ENCODE data around the gene RNH1.

RNH1 gene

GRCh38 chr11:497565-498296 is 9.3 kb downstream of the RNH1 start:
- DNase-seq: no peak

DNA sequence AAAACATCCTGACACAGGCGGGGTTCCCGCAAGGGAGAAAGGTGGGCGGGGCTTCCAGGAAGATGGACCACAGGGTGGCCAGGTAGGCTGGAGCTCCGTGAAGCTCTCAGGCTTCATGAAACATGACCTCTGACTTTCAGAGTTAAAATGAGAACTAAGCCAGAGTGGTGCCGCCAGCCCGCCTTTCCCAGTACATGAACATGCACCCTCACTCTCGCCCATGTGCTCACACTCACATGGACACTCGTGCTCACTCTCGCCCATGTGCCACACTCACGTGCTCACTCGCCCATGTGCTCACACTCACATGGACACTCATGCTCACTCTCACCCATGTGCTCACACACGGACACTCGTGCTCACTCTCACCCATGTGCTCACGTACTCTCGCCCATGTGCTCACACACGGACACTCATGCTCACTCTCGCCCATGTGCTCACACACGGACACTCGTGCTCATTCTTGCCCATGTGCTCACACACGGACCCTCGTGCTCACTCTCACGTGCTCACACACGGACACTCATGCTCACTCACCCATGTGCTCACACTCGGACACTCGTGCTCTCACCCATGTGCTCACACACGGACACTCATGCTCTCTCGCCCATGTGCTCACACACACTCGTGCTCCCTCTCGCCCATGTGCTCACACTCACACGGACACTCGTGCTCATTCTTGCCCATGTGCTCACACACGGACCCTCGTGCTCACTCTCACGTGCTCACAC is 10.0 kb downstream of the RNH1 start:
- no peak for DNase-seq

DNA sequence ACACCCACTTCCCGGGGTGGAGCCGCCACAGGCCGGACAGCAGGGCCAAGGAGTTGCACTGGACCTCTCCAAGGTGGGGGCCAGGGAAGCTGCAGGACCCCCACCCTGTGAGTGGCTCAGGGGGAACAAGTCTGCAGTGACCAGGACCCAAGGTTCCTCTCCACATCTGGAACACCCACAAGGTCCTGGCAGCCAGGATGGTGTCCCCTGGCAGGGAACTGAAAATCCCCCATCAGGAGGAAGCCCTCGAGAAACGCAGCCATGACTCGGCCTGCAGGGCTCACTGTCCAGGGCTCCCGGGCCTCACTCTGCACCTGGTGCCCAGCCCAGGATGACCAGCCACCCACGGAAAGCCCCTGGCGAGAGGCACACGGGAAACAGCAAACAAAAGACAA is 11.5 kb downstream of the RNH1 start:
- no peak for DNase-seq

GRCh38 chr11:494761-495536 is 12.1 kb downstream of the RNH1 start:
- no peak for DNase-seq

GRCh38 chr11:492427-493226 is 14.4 kb downstream of the RNH1 start:
- DNase-seq: no peak

DNA sequence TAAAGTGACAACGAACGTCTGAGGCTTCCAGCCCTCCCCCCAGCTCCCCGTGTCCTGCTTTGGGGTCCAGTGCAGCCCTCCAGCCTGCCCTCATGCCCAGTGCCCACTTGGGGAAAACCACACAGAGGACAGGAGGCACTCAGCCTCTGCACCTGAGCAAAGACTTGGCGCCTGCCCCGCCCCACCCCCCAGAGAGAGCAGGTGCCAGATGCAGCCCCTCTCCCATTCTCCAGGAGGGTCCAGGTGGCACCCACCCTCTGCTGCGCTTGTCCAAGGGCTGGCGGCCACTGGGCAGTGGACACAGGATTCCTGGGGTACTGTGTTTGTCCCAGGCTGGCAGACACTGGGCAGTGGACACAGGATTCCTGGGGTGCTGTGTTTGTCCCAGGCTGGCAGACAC is 15.7 kb downstream of the RNH1 start:
- DNase-seq: no peak

DNA sequence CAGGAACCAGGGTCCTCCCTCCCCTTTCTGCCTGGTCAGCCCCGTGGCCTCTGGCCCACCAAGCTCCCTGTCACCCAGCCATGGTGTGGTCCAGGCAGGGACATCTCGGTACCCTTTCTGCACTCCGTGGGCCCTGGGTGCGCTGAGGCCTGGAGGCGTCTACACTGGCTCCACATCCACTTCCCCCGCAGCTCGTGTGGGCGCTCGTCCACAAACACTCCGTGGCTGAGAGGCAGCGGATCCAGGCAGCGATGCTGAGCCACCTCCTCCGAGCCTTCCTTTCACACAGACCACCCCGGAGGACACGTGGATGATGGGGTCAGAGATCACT is 16.1 kb downstream of the RNH1 start:
- DNase-seq: no peak

DNA sequence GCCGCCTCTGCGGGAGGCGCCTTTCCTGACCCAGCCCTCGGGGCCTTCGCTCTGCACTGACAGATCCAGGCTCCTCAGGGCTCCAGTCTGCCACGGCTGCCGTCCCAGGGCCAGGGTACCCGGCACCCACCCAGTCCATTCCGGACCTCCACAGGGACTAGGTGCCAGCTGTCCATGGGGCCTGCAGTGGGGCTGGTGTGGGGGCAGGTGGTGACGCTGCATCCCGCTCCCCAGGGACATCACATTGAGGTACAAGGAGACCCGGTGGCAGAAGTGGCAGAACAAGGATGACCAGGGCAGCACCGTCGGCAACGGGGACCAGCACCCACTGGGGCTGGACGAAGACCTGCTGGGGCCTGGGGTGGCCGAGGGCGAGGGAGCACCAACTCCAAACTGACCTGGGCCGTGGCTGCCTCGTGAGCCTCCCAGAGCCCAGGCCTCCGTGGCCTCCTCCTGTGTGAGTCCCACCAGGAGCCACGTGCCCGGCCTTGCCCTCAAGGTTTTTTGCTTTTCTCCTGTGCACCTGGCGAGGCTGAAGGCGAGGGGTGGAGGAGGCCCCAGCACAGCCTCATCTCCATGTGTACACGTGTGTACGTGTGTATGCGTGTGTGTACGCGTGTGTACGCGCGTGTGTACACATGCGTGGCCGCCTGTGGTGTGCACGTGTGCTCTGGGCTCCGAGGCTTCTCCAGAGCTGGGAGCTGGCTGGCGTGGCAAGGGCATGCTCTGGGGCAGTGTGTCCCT is 16.7 kb downstream of the RNH1 start:
- no peak for DNase-seq

DNA sequence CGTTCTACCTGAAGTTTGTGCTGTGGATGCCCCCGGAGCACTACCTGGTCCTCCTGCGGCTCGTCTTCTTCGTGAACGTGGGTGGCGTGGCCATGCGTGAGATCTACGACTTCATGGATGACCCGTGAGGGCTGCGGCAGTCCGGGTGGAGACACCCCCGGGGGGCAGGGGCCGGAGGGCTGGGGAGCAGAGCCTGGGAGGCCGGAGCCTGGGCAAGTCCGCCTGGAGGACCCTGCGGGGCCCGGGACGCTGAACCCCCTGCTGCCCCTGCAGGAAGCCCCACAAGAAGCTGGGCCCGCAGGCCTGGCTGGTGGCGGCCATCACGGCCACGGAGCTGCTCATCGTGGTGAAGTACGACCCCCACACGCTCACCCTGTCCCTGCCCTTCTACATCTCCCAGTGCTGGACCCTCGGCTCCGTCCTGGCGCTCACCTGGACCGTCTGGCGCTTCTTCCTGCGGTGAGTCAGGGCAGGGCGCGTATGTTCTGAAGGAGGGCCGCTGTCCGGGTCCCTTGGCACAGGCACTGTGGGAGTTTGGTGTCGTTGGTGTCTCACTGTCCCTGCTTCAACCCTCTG is 17.3 kb downstream of the RNH1 start:
- DNase-seq: no peak

DNA sequence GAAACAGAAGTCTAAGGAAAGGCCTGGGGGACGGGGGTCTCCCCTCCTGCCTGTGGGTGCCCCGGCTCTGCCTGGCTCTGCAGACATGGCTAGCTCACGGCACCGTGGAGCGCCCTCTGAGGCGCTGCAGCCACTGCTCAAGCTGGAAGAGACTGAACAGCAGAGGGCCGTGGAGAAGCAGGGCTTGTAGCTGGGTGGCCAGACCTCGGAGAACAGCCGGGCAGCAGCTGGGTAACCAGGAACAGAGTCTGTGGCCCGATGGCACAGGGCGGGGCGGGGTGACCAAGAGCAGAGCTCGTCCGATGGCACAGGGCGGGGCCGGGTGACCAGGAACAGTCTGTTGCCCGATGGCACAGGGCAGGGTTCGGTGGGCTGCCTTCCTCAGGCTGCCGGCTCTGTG is 18.1 kb downstream of the RNH1 start:
- DNase-seq: no peak

DNA sequence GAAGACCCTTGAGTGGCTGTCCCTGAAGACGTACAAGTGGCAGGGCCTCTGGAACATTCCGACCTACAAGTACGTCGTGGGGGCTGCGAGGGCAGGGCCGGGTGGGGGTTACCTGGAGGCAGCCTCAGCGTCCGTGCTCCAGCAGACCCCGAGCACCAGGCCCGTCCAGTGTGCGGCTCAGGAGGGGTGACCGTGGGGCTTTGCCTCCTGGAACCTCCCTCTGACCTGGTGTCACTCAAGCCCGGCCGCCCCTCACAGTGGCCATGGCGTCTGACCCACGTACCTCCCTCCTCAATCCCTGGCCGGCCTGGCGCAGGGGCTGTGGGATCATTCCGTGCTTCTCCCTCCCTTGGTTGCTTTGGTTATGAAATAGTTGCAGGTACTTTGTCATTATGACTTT is 18.5 kb downstream of the RNH1 start:
- DNase-seq: no peak

GRCh38 chr11:488062-488461 is 19.0 kb downstream of the RNH1 start:
- no peak for DNase-seq

- DNase-seq: no peak
Observed at GRCh38 chr11:487571-488021, 19.4 kb downstream of the RNH1 start.

DNA sequence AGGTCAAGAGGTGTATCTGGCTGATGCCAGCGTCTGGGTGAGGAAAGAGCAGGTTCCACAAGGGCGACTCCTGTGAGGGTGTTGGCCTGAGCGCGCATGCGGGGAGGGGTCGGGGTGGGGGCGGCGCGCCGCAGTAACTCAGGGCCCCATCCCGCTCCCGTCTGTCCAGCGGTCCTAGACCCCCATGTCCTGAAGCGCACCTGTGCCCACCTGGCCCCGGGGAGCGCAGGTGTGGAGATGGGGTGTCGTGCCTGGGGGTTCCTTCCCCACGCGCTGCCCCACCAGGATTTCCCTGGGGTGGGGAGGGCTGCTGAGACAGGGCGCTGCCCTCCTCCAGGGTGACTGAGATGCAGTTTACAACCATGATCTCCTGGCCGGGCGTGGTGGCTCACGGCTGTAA is 20.9 kb downstream of the RNH1 start:
- DNase-seq: no peak

- DNase-seq: no peak
Observed at GRCh38 chr11:484616-485015, 22.4 kb downstream of the RNH1 start.

GRCh38 chr11:479311-479710 is 27.7 kb downstream of the RNH1 start:
- no peak for DNase-seq

DNA sequence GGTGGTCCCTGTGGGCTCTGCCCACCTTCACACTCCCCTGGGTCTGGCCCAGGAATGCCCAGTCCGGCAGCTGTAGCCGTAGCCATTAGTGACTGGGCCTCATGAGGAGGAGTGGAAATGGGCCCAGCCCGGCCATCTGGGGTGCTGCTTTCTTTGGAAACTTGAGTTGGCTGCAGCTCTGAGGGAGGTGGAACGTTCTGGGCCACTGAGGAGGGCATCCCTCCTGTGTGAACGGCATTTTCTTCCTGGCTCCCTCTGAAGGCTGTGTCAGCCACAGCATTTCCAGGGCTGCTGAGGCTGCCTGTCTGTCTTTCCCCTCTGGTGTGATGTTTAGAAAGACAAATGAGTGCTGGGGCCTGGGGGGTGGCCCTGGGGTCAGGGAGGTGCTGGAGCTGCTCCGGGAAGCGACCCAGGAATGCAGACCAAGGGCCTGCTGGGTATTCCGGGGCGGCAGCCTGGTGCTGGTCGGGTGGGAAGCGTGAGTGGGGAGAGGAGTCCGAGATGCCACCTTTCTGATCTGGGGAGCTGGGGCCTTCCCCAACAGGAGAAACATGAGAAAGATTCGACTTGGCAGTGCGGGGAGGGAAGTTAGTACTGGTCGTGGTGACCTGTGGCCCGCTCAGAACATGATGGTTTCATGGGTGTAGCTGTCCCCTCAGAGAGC is 29.9 kb downstream of the RNH1 start:
- no peak for DNase-seq

GRCh38 chr11:476416-476815 is 30.6 kb downstream of the RNH1 start:
- DNase-seq: no peak

DNA sequence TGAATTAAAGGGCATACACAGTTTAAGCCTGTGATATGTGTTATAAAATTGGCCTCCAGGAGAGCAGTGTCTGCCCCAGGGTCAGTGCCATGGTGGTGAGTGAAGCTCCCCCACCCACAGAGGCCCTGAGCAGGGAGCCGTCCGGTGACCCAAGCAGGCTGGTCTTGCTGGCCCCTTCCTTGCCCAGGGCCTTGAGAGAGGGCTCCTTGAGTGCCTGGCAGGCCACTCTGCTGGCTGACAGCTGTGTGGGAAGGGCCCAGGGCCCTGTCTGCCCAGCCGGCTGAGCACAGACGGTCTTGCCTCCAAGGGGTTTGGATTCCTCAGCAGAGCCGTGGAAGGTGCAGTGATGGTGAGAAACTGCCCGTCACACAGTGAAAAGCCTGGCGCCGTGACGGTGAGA is 31.1 kb downstream of the RNH1 start:
- DNase-seq: no peak

DNA sequence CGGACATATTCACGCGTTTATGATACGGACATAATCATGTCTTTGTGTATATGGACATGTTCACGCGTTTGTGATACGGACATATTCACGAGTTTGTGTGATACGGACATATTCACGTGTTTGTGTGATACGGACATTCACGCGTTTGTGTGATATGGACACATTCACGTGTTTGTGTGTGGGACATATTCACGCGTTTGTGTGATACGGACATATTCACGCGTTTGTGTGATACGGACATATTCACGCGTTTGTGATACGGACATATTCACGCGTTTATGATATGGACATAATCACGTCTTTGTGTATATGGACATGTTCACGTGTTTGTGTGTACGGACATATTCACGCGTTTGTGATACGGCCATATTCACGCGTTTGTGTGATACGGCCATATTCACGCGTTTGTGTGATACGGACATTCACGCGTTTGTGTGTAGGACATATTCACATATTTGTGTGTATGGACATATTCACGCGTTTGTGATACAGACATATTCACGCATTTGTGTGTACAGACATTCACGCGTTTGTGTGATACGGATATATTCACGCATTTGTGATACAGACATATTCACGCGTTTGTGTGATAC is 32.0 kb downstream of the RNH1 start:
- no peak for DNase-seq
